ENCODE data around the gene LRRC28. TPM values are rescaled to one million over a fixed set of nuclear protein-coding genes. Genes with fewer than 3 reads are reported as not detected.

Gene LRRC28
- polyA plus RNA-seq, 1 of the 3 experiments (the other 2 are of a cell fraction), result 15.2 TPM

DNA sequence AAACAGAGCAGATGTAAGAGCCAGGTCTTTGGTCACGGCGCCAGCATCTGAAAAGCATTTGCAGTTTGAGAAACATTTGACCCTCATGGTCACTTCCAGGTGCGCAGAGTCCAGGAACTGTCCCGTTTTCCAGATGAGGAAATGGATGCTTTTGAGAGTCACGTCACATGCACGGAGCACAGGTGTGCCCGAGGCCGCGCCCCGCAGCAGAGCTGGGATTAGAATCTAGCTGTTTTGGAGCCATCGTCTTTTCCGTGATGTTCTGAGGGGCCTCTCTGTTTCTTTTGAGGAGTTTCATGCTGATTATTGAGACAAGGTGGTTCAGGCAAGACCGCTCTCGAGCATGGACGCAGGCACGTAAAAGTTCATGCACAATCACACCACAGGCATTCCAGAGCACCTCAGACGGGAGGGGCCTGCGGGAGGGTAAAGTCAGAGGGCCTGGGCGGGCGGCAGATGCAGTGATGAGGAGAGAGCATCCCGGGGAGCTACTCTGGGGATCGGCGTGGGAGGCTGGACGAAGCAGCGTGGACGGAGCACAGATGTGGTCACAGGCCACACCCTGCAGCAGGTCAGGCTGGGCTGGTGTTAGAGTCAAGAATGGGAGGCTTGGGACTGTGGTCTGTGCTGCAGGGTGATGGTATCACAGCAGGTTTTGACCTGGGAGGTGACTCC is 175.3 kb downstream of the LRRC28 start:
- Histone ChIP-seq H3K9me2 (no peaks in the 10 kb centered on the region), H3K9me3 (no peaks in the 10 kb centered on the region), H3K9ac (no peak overlapping the region), H3K27me3 (ENCODE audit: insufficient read depth) (no peaks in the 10 kb centered on the region), H3K4me2 (no peak overlapping the region), H4K20me1 (ENCODE audit: insufficient read depth) (no peaks in the 10 kb centered on the region), H3K4me3 (ENCODE audit: low read depth in 2 of 2, low read length in 1 of 2) (no peak overlapping the region), H2AFZ (ENCODE audit: low read depth) (no peak overlapping the region), H3K4me1 (ENCODE audit: control insufficient read depth in 1 of 2, insufficient read depth in 2 of 2, low read depth in 1 of 2, low read length in 1 of 2) (peaks cover 12 to 16% of the 10 kb centered on the region in 2 experiments; a peak in 3 of 4 replicates), H3K79me2 (ENCODE audit: insufficient read depth) (no peaks in the 10 kb centered on the region), H3K36me3 (replicated peaks in 1 of 2; ENCODE audit: control insufficient read depth in 1 of 2, insufficient read depth in 2 of 2, low read length in 1 of 2) (no peaks in the 10 kb centered on the region), H3K27ac (ENCODE audit: low read depth in 2 of 2, low read length in 1 of 2) (peak overlapping the region; percentile 82 to 94; a peak in 2 of 4 replicates), H3F3A (replicated peaks; ENCODE audit: insufficient read depth) (no peaks in the 10 kb centered on the region)
- ChIA-PET POLR2A (no interaction called here), CTCF (interaction anchor here (1.7 kb wide), 1 partner anchor 278 kb away, joined by 5 read pairs; no protein-coding TSS in a partner anchor)
- 92% methylated on average over 26 of the region's 26 CpGs for WGBS (ENCODE audit: low lambda C conversion rate)
- DNase-seq, result no peak
- TF ChIP-seq ELF1 (IDR thresholded peaks at IDR 0.05), result no peak
- TF ChIP-seq, protein P1, sequence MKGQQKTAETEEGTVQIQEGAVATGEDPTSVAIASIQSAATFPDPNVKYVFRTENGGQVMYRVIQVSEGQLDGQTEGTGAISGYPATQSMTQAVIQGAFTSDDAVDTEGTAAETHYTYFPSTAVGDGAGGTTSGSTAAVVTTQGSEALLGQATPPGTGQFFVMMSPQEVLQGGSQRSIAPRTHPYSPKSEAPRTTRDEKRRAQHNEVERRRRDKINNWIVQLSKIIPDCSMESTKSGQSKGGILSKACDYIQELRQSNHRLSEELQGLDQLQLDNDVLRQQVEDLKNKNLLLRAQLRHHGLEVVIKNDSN (IDR thresholded peaks at IDR 0.05; ENCODE audit: borderline replicate concordance, low read depth), result no peak
- TF ChIP-seq, protein P2, sequence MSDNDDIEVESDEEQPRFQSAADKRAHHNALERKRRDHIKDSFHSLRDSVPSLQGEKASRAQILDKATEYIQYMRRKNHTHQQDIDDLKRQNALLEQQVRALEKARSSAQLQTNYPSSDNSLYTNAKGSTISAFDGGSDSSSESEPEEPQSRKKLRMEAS (IDR thresholded peaks at IDR 0.05; ENCODE audit: low read depth), result no peak
- no peak for TF ChIP-seq TCF12 (IDR thresholded peaks at IDR 0.05)
- no peak for TF ChIP-seq SIN3A (IDR thresholded peaks at IDR 0.05; ENCODE audit: borderline replicate concordance, low read depth, low read length)
- TF ChIP-seq JUND (IDR thresholded peaks at IDR 0.05), result no peak
- TF ChIP-seq, protein P3, sequence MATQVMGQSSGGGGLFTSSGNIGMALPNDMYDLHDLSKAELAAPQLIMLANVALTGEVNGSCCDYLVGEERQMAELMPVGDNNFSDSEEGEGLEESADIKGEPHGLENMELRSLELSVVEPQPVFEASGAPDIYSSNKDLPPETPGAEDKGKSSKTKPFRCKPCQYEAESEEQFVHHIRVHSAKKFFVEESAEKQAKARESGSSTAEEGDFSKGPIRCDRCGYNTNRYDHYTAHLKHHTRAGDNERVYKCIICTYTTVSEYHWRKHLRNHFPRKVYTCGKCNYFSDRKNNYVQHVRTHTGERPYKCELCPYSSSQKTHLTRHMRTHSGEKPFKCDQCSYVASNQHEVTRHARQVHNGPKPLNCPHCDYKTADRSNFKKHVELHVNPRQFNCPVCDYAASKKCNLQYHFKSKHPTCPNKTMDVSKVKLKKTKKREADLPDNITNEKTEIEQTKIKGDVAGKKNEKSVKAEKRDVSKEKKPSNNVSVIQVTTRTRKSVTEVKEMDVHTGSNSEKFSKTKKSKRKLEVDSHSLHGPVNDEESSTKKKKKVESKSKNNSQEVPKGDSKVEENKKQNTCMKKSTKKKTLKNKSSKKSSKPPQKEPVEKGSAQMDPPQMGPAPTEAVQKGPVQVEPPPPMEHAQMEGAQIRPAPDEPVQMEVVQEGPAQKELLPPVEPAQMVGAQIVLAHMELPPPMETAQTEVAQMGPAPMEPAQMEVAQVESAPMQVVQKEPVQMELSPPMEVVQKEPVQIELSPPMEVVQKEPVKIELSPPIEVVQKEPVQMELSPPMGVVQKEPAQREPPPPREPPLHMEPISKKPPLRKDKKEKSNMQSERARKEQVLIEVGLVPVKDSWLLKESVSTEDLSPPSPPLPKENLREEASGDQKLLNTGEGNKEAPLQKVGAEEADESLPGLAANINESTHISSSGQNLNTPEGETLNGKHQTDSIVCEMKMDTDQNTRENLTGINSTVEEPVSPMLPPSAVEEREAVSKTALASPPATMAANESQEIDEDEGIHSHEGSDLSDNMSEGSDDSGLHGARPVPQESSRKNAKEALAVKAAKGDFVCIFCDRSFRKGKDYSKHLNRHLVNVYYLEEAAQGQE (IDR thresholded peaks at IDR 0.05; ENCODE audit: low read depth, low read length), result no peak
- no peak for TF ChIP-seq NFIC (IDR thresholded peaks at IDR 0.05; ENCODE audit: borderline replicate concordance)
- no peak for TF ChIP-seq FOXM1 (IDR thresholded peaks at IDR 0.05; ENCODE audit: low read depth)
- TF ChIP-seq, protein P4, sequence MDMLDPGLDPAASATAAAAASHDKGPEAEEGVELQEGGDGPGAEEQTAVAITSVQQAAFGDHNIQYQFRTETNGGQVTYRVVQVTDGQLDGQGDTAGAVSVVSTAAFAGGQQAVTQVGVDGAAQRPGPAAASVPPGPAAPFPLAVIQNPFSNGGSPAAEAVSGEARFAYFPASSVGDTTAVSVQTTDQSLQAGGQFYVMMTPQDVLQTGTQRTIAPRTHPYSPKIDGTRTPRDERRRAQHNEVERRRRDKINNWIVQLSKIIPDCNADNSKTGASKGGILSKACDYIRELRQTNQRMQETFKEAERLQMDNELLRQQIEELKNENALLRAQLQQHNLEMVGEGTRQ (IDR thresholded peaks at IDR 0.05; ENCODE audit: borderline replicate concordance, low read depth, low read length), result no peak
- no peak for TF ChIP-seq FOSL2 (IDR thresholded peaks at IDR 0.05; ENCODE audit: borderline replicate concordance, low read depth)
- no peak for TF ChIP-seq RXRA (IDR thresholded peaks at IDR 0.05; ENCODE audit: borderline replicate concordance, low read depth)
- TF ChIP-seq SMC3 (IDR thresholded peaks at IDR 0.05; ENCODE audit: low read depth, low read length), result no peak
